Upper lobe of left lung (tissue), 6 donors: ENCODE data around the gene CHKA. TPM values are rescaled to one million over a fixed set of nuclear protein-coding genes. Genes with fewer than 3 reads are reported as not detected.

ENCODE experiments used
- ATAC-seq, 2 donors: fragments of 200-7000 bp; cut with Tn5 transposase; one replicate each; pipeline ENCODE4 v1.9.1; 2022; ENCODE audit warnings: mild to moderate bottlenecking in 2 of 2, moderate library complexity in 2 of 2; ENCODE audit not compliant: low FRiP score in 2 of 2
- DNase-seq, 2 donors: peaks; one replicate each; pipeline ENCODE4 v3.0.0-alpha.2; 2019 to 2020
- H3K27ac ChIP-seq, 4 donors: fragments of 200-600 bp; sonication (generic); one replicate each; pipeline ENCODE4 v1.5.1; 2016 to 2019
- H3K27me3 ChIP-seq, 4 donors: fragments of 200-600 bp; sonication (generic); one replicate each; pipeline ENCODE4 v1.5.1; 2017 to 2019
- H3K36me3 ChIP-seq, 4 donors: fragments of 200-600 bp; sonication (generic); one replicate each; pipeline ENCODE4 v1.5.1; 2016 to 2019
- H3K4me1 ChIP-seq, 4 donors: fragments of 200-600 bp; sonication (generic); one replicate each; pipeline ENCODE4 v1.5.1; 2018 to 2019
- H3K4me3 ChIP-seq, 4 donors: fragments of 200-600 bp; sonication (generic); one replicate each; pipeline ENCODE4 v1.5.1; 2017 to 2019; ENCODE audit warnings: mild to moderate bottlenecking in 2 of 4, moderate library complexity in 1 of 4
- H3K9me3 ChIP-seq, 4 donors: fragments of 200-600 bp; sonication (generic); one replicate each; pipeline ENCODE4 v1.5.1; 2018 to 2019
- EP300 ChIP-seq, 4 donors: sonication (generic); formaldehyde crosslinking; IDR thresholded peaks; one replicate each; pipeline ENCODE4 v1.5.1; 2017; ENCODE audit warnings: antibody characterized with exemption in 4 of 4, control low read depth in 2 of 4
- POLR2A ChIP-seq, 4 donors: fragments of 450-650 bp; IDR thresholded peaks; one replicate each; pipeline ENCODE4 v1.5.1; 2016 to 2017; ENCODE audit warnings: antibody characterized with exemption in 4 of 4, mild to moderate bottlenecking in 2 of 4
- POLR2AphosphoS5 ChIP-seq, 2 donors: sonication (generic); formaldehyde crosslinking; IDR thresholded peaks; one replicate each; pipeline ENCODE4 v1.5.1; 2017; ENCODE audit warnings: antibody characterized with exemption in 2 of 2
- WGBS, 2 donors: methylation state at CpG; one replicate each; pipeline ENCODE4 v1.1.5; 2017 to 2018; 5-methylcytosine and 5-hydroxymethylcytosine counted together
- small RNA-seq, 4 donors: library from RNA; depleted of rRNA; stranded (forward); fragments of <200 nt; gene quantifications; one replicate each; pipeline ENCODE3, GENCODE V24; 2016
- total RNA-seq, 6 donors: library from RNA; depleted of rRNA in 4 of 6; stranded (reverse); fragments of >200 nt in 4 of 6; gene quantifications; one replicate each; pipeline versions ENCODE4 v1.1.0 to v1.2.1, GENCODE V29; 2016 to 2021
- TF ChIP-seq, protein P1 (sequence below), 6 experiments: fragments of 450-650 bp in 4 of 6; fragments of 200-600 bp in 2 of 6; sonication (generic) in 2 of 6; IDR thresholded peaks; one replicate each; pipeline ENCODE4 v1.5.1; 2016 to 2019; ENCODE audit warnings: antibody characterized with exemption in 6 of 6
- donor health status: DM: no; HTN: no; CAD: no; lungs with moderate emphysema.
- donor health status: DM: no; HTN: yes; CAD: no; lungs with severe emphysema.

The CHKA gene
- total RNA-seq, 6 donors from 2014 or later: 34.5 to 128 (median 59.1) TPM

DNA sequence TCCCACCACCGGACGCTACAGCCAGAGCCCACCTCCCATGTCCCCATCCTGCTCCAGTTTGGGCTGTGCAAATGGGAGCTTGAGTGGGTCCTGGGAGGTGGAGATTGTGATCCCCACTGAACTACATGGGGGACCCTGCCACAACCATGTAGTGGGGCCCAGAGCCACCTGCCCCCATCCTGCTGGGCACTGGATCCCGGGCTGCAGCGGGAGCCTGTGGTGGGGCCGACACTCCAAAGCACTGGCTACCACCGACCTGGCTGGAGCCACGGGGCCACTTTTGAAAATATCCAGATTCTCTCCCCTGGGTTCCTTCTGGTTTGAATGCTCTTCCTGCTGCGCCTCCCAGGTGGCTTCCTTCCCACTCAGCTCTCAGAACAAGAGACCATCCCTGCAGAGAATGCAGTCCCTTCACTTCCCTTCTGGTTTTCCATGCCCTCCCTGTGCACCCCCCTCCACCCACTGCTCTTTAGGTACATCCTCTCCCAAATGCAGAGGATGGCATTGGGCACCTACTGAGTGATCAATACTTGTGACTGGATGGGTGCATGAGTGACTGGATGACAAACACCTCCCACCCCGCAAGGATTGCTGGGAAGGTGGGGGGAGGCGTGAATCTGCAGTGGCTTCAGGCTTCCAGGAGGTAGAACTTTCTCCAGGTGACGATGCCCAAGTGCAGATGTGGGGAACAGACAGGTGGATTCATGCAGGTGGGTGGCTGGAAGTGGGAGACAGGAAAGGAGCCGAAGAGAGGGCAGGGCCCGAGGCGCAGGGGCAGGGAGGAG lies 116.4 kb downstream of the CHKA start:
- Histone ChIP-seq H3K27me3 (no peaks in the 10 kb centered on the region), H3K27ac (peak overlapping the region in 3 of 4 donors; percentile 84 to 91 (median 87)), H3K9me3 (no peaks in the 10 kb centered on the region), H3K36me3 (no peaks in the 10 kb centered on the region), H3K4me1 (peaks cover 23 to 48% (median 33%) of the 10 kb centered on the region in 4 donors), H3K4me3 (peak overlapping the region in 3 of 4 donors; percentile 71 to 96 (median 76))
- no peak for DNase-seq
- no peak for TF ChIP-seq POLR2A (IDR thresholded peaks at IDR 0.05)
- TF ChIP-seq, protein P1, sequence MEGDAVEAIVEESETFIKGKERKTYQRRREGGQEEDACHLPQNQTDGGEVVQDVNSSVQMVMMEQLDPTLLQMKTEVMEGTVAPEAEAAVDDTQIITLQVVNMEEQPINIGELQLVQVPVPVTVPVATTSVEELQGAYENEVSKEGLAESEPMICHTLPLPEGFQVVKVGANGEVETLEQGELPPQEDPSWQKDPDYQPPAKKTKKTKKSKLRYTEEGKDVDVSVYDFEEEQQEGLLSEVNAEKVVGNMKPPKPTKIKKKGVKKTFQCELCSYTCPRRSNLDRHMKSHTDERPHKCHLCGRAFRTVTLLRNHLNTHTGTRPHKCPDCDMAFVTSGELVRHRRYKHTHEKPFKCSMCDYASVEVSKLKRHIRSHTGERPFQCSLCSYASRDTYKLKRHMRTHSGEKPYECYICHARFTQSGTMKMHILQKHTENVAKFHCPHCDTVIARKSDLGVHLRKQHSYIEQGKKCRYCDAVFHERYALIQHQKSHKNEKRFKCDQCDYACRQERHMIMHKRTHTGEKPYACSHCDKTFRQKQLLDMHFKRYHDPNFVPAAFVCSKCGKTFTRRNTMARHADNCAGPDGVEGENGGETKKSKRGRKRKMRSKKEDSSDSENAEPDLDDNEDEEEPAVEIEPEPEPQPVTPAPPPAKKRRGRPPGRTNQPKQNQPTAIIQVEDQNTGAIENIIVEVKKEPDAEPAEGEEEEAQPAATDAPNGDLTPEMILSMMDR (IDR thresholded peaks at IDR 0.05): no peak
- WGBS, 2 donors: 86% methylated on average over 8 to 14 of the region's 14 CpGs
- no peak for ATAC-seq

DNA sequence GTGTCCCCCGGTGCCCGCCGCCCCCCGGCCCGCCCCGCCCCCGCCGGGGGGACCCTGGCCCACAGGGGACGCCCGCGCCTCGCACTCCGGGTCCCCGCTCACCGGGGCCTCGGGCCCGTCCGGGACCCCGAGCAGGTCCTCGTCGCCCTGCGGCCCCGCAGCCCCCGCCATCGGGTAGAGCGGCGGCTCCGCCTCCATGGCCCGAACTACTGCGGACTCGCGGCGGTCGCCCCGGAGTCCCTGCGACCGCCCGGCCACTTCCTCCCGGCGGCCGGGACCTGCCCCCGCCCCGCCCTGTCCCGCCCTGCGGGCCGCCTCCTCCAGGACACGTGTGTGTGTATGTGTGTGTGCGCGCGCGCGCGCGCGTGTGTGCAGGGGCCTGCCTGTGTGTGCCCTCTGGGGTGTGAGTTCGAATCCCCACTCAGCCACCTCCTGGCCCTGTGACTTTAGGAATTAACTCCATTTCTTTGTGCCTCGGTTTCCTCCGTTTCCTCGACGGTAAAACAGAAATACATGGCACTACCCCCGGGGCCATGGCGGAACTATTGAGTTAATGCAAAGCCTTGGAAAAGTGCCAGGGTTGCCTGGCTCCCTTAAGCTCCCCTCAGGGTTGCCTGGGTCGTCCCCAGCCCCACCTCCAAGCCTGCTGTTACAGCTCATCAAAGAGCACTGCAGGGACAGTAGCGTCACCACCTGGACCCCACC lies 117.2 kb downstream of the CHKA start, which contains the start of gene UNC93B1:
Gene UNC93B1, minus strand, starts transcription at position 252 of the 705 bp plus-strand sequence. Its CDS starts 54 bp downstream, at position 198.
- ATAC-seq (peak; percentile 92 to 93), DNase-seq (peak; percentile 95 to 99)
- TF ChIP-seq POLR2AphosphoS5 (IDR thresholded peaks at IDR 0.05) (peak; percentile 56 to 80), EP300 (IDR thresholded peaks at IDR 0.05) (no peak), POLR2A (IDR thresholded peaks at IDR 0.05) (peak in 3 of 4 donors; percentile 71 to 85 (median 74))
- TF ChIP-seq, protein P1 (IDR thresholded peaks at IDR 0.05): no peak
- WGBS, 2 donors: 5 to 7% methylated on average over 13 to 25 of the region's 64 CpGs
- peaks cover 0 to 4% (median 1%) of the 10 kb centered on the region in 4 donors for H3K36me3 ChIP-seq
- H3K9me3 ChIP-seq: no peaks in the 10 kb centered on the region
- H3K4me1 ChIP-seq: peaks cover 15 to 40% (median 26%) of the 10 kb centered on the region in 4 donors
- peak within 1 kb of the TSS; percentile 84 to 91 (median 89) for H3K27ac ChIP-seq
- no peaks in the 10 kb centered on the region for H3K27me3 ChIP-seq
- H3K4me3 ChIP-seq: peak within 1 kb of the TSS; percentile 17 to 96 (median 74)

DNA sequence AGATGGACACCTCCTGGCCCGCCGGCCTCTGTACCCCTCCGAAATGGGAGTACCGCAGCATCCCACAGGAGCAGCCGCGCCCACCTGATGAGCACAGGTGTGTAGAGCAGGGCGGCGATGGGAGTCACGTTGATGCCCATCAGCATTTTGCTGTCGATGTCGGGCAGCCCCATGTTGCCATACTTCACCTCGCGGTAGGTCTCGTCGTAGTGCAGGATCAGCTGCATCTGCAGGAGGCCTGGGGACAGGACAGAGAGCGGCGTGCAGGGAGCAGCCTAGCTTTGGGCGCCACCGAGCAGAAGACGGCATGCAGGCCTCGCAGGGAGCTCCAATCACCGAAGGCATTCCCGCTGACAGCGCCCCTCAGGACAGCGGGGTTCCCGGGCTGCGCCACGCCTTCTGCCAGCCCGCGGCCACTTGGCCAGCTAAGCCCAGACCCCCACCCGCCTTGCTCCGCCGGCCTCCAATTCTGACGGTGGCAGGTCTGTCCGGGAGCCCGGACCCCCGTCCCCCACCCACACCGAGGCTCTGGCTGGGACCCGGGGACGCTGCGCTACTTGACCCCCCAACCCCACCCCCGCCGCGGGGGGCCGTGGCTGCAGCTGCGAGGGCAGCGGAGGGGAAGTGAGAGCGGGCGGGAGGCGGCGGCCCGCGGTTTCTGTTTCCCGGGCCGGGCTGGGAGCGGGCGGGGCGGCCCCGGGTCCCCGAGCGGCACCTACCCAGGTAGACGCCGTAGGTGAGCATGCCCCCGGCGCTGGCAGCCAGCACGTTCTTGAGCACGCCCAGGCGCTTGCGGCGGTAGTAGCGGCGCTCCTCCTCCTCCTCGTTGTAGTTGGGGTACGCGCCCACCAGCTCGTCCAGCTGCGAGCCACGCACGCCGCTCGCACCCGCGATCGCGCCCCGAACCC lies 118.0 kb downstream of the CHKA start:
- 23 to 28% methylated on average over 28 to 44 of the region's 86 CpGs for WGBS, 2 donors
- H3K27me3 ChIP-seq: no peaks in the 10 kb centered on the region
- H3K4me1 ChIP-seq: peaks cover 7 to 32% (median 18%) of the 10 kb centered on the region in 4 donors
- ATAC-seq (peak; percentile 31 to 63), DNase-seq (peak; percentile 71 to 94)
- peak overlapping the region; percentile 17 to 96 (median 74) for H3K4me3 ChIP-seq
- peak overlapping the region; percentile 84 to 91 (median 89) for H3K27ac ChIP-seq
- TF ChIP-seq, protein P1 (IDR thresholded peaks at IDR 0.05): no peak
- TF ChIP-seq POLR2A (IDR thresholded peaks at IDR 0.05): no peak
- no peak for TF ChIP-seq EP300 (IDR thresholded peaks at IDR 0.05)
- no peak for TF ChIP-seq POLR2AphosphoS5 (IDR thresholded peaks at IDR 0.05)
- no peaks in the 10 kb centered on the region for H3K9me3 ChIP-seq
- H3K36me3 ChIP-seq: peaks cover 0 to 4% (median 1%) of the 10 kb centered on the region in 4 donors

Small RNA genes within 50 kb of the gene (small RNA-seq; reads per million reads assigned to genes)
- gene MIR6753: 0.07 to 0.72 (median 0.30) reads per million in 4 donors

Other genes starting within 250 kb of the CHKA start
- gene UNC93B1, start 117.3 kb downstream of the CHKA start, total RNA-seq: 100 to 1,000 TPM in 4 of 6 donors, 10 to 100 TPM in 2; 99.3 to 186 (median 124) TPM
- gene ALDH3B1, start 111.1 kb downstream of the CHKA start, total RNA-seq: 100 to 1,000 TPM; 107 to 229 (median 185) TPM
- 100 to 1,000 TPM in 5 of 6 donors, 10 to 100 TPM in 1; 64.5 to 196 (median 143) TPM for gene NDUFS8, start 90.7 kb downstream of the CHKA start, total RNA-seq
- 100 to 1,000 TPM; 141 to 919 (median 287) TPM for gene TCIRG1, start 82.4 kb downstream of the CHKA start, total RNA-seq
- gene KMT5B, start 91.9 kb upstream of the CHKA start, total RNA-seq: 10 to 100 TPM; 19.3 to 61.2 (median 41.0) TPM
- gene C11orf24, start 150.6 kb upstream of the CHKA start, total RNA-seq: 10 to 100 TPM; 13.9 to 37.5 (median 24.0) TPM
- 10 to 100 TPM; 51.5 to 79.4 (median 67.6) TPM for gene LRP5, start 191.2 kb upstream of the CHKA start, total RNA-seq